ENCODE results near the gene PRR16. TPM values are rescaled to one million over a fixed set of nuclear protein-coding genes. Genes with fewer than 3 reads are reported as not detected.

PRR16 gene
- total RNA-seq, 1 experiment from 2014 or later, result 18.9 TPM

GRCh38 chr5:120609570-120609969 lies 145.5 kb downstream of the PRR16 start:
- Mint-ChIP-seq H3K27ac (ENCODE audit: low read depth, unreplicated experiment) (peak overlapping the region; percentile 57), H3K9me3 (ENCODE audit: unreplicated experiment) (peaks cover 9% of the 10 kb centered on the region)

GRCh38 chr5:120610145-120610544 lies 146.0 kb downstream of the PRR16 start:
- Mint-ChIP-seq H3K4me3 (ENCODE audit: unreplicated experiment) (no peak overlapping the region), H3K36me3 (ENCODE audit: insufficient read depth, unreplicated experiment) (peaks cover 6% of the 10 kb centered on the region), H3K27me3 (ENCODE audit: insufficient read depth, unreplicated experiment) (no peaks in the 10 kb centered on the region), H3K4me1 (ENCODE audit: insufficient read depth, unreplicated experiment) (peaks cover 51% of the 10 kb centered on the region), H3K9me3 (ENCODE audit: unreplicated experiment) (peaks cover 9% of the 10 kb centered on the region), H3K27ac (ENCODE audit: low read depth, unreplicated experiment) (peak overlapping the region; percentile 81)
- CTCF ChIA-PET, result interaction anchor here (0.7 kb wide), 1 partner anchor 17 kb away, joined by 3 read pairs; no protein-coding TSS in a partner anchor
- BruUV-seq (replicated peaks), result no TSS peak
- no peak for TF ChIP-seq CTCF (IDR thresholded peaks at IDR 0.05; ENCODE audit: unreplicated experiment)
- DNase-seq (ENCODE audit: unreplicated experiment), result no peak
- intact Hi-C loops (cut with micrococcal nuclease), result loop anchor here (10.0 kb wide), 1 partner anchor 1555 kb away; a partner anchor contains a TSS
- POLR2A ChIA-PET, result interaction anchor here (0.7 to 1.7 kb wide), 2 partner anchors 10 to 79 kb away, joined by 3 to 4 read pairs; no protein-coding TSS in a partner anchor

More at GRCh38 chr5:120609570-120609969, 145.5 kb downstream of the PRR16 start:
- peaks cover 6% of the 10 kb centered on the region for H3K36me3 Mint-ChIP-seq (ENCODE audit: insufficient read depth, unreplicated experiment)
- no TSS peak for BruUV-seq (replicated peaks)
- H3K27me3 Mint-ChIP-seq (ENCODE audit: insufficient read depth, unreplicated experiment), result no peaks in the 10 kb centered on the region
- no peak overlapping the region for H3K4me3 Mint-ChIP-seq (ENCODE audit: unreplicated experiment)
- ChIA-PET POLR2A (interaction anchor here (0.7 to 1.7 kb wide), 2 partner anchors 10 to 79 kb away, joined by 3 to 4 read pairs; no protein-coding TSS in a partner anchor), CTCF (interaction anchor here (0.7 kb wide), 1 partner anchor 18 kb away, joined by 3 read pairs; no protein-coding TSS in a partner anchor)
- intact Hi-C loops (cut with micrococcal nuclease), result no loop called here
- TF ChIP-seq CTCF (IDR thresholded peaks at IDR 0.05; ENCODE audit: unreplicated experiment), result no peak
- H3K4me1 Mint-ChIP-seq (ENCODE audit: insufficient read depth, unreplicated experiment), result peaks cover 51% of the 10 kb centered on the region
- DNase-seq (ENCODE audit: unreplicated experiment), result peak; percentile 36

GRCh38 chr5:120613729-120614128 lies 149.6 kb downstream of the PRR16 start:
- peak; percentile 28 for DNase-seq (ENCODE audit: unreplicated experiment)
- Mint-ChIP-seq H3K27ac (ENCODE audit: low read depth, unreplicated experiment) (peak overlapping the region; percentile 93), H3K27me3 (ENCODE audit: insufficient read depth, unreplicated experiment) (no peaks in the 10 kb centered on the region), H3K9me3 (ENCODE audit: unreplicated experiment) (peaks cover 9% of the 10 kb centered on the region), H3K36me3 (ENCODE audit: insufficient read depth, unreplicated experiment) (no peaks in the 10 kb centered on the region), H3K4me3 (ENCODE audit: unreplicated experiment) (no peak overlapping the region), H3K4me1 (ENCODE audit: insufficient read depth, unreplicated experiment) (peaks cover 42% of the 10 kb centered on the region)
- BruUV-seq (replicated peaks), result no TSS peak
- intact Hi-C loops (cut with micrococcal nuclease), result loop anchor here (10.0 kb wide), 1 partner anchor 1551 kb away; a partner anchor contains a TSS
- ChIA-PET CTCF (interaction anchor here (0.7 to 3.9 kb wide), 3 partner anchors 8 to 711 kb away, joined by 4 to 16 read pairs (median 4); no protein-coding TSS in a partner anchor), POLR2A (interaction anchor here (0.6 to 3.5 kb wide), 3 partner anchors 8 to 1276 kb away, joined by 4 to 28 read pairs (median 6); no protein-coding TSS in a partner anchor)
- TF ChIP-seq CTCF (IDR thresholded peaks at IDR 0.05; ENCODE audit: unreplicated experiment), result no peak

GRCh38 chr5:120614531-120615180 lies 150.6 kb downstream of the PRR16 start:
- BruUV-seq (replicated peaks), result no TSS peak

More at GRCh38 chr5:120614531-120615180, 150.6 kb downstream of the PRR16 start:
- DNase-seq (ENCODE audit: unreplicated experiment), result peak; percentile 49
- Mint-ChIP-seq H3K27ac (ENCODE audit: low read depth, unreplicated experiment) (peak overlapping the region; percentile 93), H3K36me3 (ENCODE audit: insufficient read depth, unreplicated experiment) (no peaks in the 10 kb centered on the region), H3K4me1 (ENCODE audit: insufficient read depth, unreplicated experiment) (peaks cover 41% of the 10 kb centered on the region), H3K27me3 (ENCODE audit: insufficient read depth, unreplicated experiment) (no peaks in the 10 kb centered on the region), H3K4me3 (ENCODE audit: unreplicated experiment) (peak overlapping the region; percentile 43), H3K9me3 (ENCODE audit: unreplicated experiment) (peaks cover 9% of the 10 kb centered on the region)
- CTCF ChIA-PET, result interaction anchor here (0.6 to 3.9 kb wide), 8 partner anchors 9 to 1651 kb away, joined by 3 to 16 read pairs (median 3); no protein-coding TSS in a partner anchor
- intact Hi-C loops (cut with micrococcal nuclease), result loop anchor here (5.0 to 10.0 kb wide), 3 partner anchors 77 to 1550 kb away; a partner anchor contains a TSS
- POLR2A ChIA-PET, result interaction anchor here (0.6 to 3.5 kb wide), 7 partner anchors 9 to 458 kb away, joined by 3 to 28 read pairs (median 4); no protein-coding TSS in a partner anchor
- no peak for TF ChIP-seq CTCF (IDR thresholded peaks at IDR 0.05; ENCODE audit: unreplicated experiment)

Data from MCF 10A (cell line).